OCI-LY3 (cell line): Measurements from ENCODE around the gene USP21.

Experiments
- H2AFZ ChIP-seq: fragments of 200-600, 300-600 bp; shearing (Covaris generic); 2 replicates; pipeline ENCODE4 v1.6.0; 2014; ENCODE audit warnings: antibody characterized with exemption, low read depth, low read length
- H3K27ac ChIP-seq: fragments of 200-600, 300-600 bp; sonication (generic); 2 replicates; pipeline ENCODE4 v1.5.1; 2014; ENCODE audit warnings: mild to moderate bottlenecking, low read length, moderate library complexity, mixed read lengths
- H3K27me3 ChIP-seq: fragments of 200-600, 300-600 bp; sonication (generic); 2 replicates; pipeline ENCODE4 v1.6.1; 2014; ENCODE audit warnings: low read depth, low read length, mixed read lengths
- H3K36me3 ChIP-seq: fragments of 200-600, 300-600 bp; sonication (generic); replicated peaks from 2 replicates; pipeline ENCODE3; 2014; ENCODE audit warnings: low read depth, low read length, mixed read lengths
- H3K4me1 ChIP-seq: fragments of 300-600, 200-600 bp; sonication (generic); 2 replicates; pipeline ENCODE4 v1.6.1; 2014; ENCODE audit warnings: low read length, mixed read lengths
- H3K4me2 ChIP-seq: fragments of 200-600, 300-600 bp; sonication (generic); 2 replicates; pipeline ENCODE4 v1.6.1; 2014; ENCODE audit warnings: low read length, mixed read lengths
- H3K4me3 ChIP-seq: fragments of 300-600, 200-600 bp; sonication (generic); 2 replicates; pipeline ENCODE4 v1.5.1; 2014; ENCODE audit warnings: antibody characterized with exemption, mild to moderate bottlenecking, low read length, moderate library complexity
- H3K79me2 ChIP-seq: fragments of 300-600, 200-600 bp; shearing (Covaris generic); 2 replicates; pipeline ENCODE4 v1.6.1; 2014; ENCODE audit warnings: mild to moderate bottlenecking, low read length, mixed read lengths
- H3K9ac ChIP-seq: fragments of 300-600, 200-600 bp; shearing (Covaris generic); 2 replicates; pipeline ENCODE4 v1.6.0; 2014; ENCODE audit warnings: mild to moderate bottlenecking, low read length, moderate library complexity
- H3K9me3 ChIP-seq: fragments of 200-600, 300-600 bp; shearing (Covaris generic); 2 replicates; pipeline ENCODE4 v1.6.1; 2014; ENCODE audit warnings: low read length, mixed read lengths; ENCODE audit not compliant: insufficient read depth
- H4K20me1 ChIP-seq: fragments of 200-600, 300-600 bp; sonication (generic); 2 replicates; pipeline ENCODE4 v1.6.1; 2016; ENCODE audit warnings: low read length, mixed read lengths; ENCODE audit not compliant: insufficient read depth
- EZH2phosphoT487 ChIP-seq: fragments of 200-600 bp; shearing (Covaris generic); IDR thresholded peaks from 2 replicates; pipeline ENCODE4 v1.6.1; 2018; ENCODE audit warnings: antibody characterized with exemption, mixed run types, low read depth
- TF ChIP-seq, protein P1 (sequence below): fragments of 200-600, 300-600 bp; sonication (generic); IDR thresholded peaks from 2 replicates; pipeline ENCODE4 v1.5.1; 2014; ENCODE audit warnings: antibody characterized with exemption, low read length, low read depth

The USP21 gene

GRCh38 chr1:161132410-161133219 lies 26.7 kb upstream of the USP21 start, which contains the start of gene DEDD:
DEDD (minus strand) TSS chr1:161132667; CDS start chr1:161124462, 8,205 bp downstream.
- no peaks in the 10 kb centered on the region for H3K27me3 ChIP-seq
- peaks cover 15% of the 10 kb centered on the region for H3K4me1 ChIP-seq
- no peaks in the 10 kb centered on the region for H3K9me3 ChIP-seq
- H3K79me2 ChIP-seq, result peaks cover 42% of the 10 kb centered on the region
- H3K36me3 ChIP-seq, result peaks cover 25% of the 10 kb centered on the region
- TF ChIP-seq, protein P1, sequence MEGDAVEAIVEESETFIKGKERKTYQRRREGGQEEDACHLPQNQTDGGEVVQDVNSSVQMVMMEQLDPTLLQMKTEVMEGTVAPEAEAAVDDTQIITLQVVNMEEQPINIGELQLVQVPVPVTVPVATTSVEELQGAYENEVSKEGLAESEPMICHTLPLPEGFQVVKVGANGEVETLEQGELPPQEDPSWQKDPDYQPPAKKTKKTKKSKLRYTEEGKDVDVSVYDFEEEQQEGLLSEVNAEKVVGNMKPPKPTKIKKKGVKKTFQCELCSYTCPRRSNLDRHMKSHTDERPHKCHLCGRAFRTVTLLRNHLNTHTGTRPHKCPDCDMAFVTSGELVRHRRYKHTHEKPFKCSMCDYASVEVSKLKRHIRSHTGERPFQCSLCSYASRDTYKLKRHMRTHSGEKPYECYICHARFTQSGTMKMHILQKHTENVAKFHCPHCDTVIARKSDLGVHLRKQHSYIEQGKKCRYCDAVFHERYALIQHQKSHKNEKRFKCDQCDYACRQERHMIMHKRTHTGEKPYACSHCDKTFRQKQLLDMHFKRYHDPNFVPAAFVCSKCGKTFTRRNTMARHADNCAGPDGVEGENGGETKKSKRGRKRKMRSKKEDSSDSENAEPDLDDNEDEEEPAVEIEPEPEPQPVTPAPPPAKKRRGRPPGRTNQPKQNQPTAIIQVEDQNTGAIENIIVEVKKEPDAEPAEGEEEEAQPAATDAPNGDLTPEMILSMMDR, result no peak
- TF ChIP-seq EZH2phosphoT487, result no peak
- peak within 1 kb of the TSS; percentile 82 for H3K9ac ChIP-seq
- H2AFZ ChIP-seq, result peak within 1 kb of the TSS; percentile 88
- H4K20me1 ChIP-seq, result 0 out of 2 replicates have a peak, but pooled peaks cover 5% of the 10 kb centered on the region
- H3K27ac ChIP-seq, result peak within 1 kb of the TSS; percentile 68
- peak within 1 kb of the TSS; percentile 88 for H3K4me3 ChIP-seq
- H3K4me2 ChIP-seq, result peak within 1 kb of the TSS; percentile 95

- H3K36me3 ChIP-seq, result peaks cover 20% of the 10 kb centered on the region
- H3K4me2 ChIP-seq, result peak overlapping the region; percentile 89
- TF ChIP-seq EZH2phosphoT487, result no peak
- TF ChIP-seq, protein P1, result no peak
- peak overlapping the region; percentile 68 for H3K27ac ChIP-seq
- peak overlapping the region; percentile 82 for H3K9ac ChIP-seq
- peak overlapping the region; percentile 88 for H3K4me3 ChIP-seq
- no peaks in the 10 kb centered on the region for H3K27me3 ChIP-seq
- H3K9me3 ChIP-seq, result no peaks in the 10 kb centered on the region
- H3K79me2 ChIP-seq, result peaks cover 41% of the 10 kb centered on the region
- H3K4me1 ChIP-seq, result peaks cover 15% of the 10 kb centered on the region
- H2AFZ ChIP-seq, result peak overlapping the region; percentile 88
- H4K20me1 ChIP-seq, result no peaks in the 10 kb centered on the region
Measured at GRCh38 chr1:161133220-161133740, 26.0 kb upstream of the USP21 start.

- no peaks in the 10 kb centered on the region for H3K27me3 ChIP-seq
- no peak overlapping the region for H3K27ac ChIP-seq
- no peaks in the 10 kb centered on the region for H3K9me3 ChIP-seq
- no peak overlapping the region for H2AFZ ChIP-seq
- no peak for TF ChIP-seq EZH2phosphoT487
- TF ChIP-seq, protein P1, result no peak
- peaks cover 10% of the 10 kb centered on the region for H3K79me2 ChIP-seq
- H3K4me2 ChIP-seq, result no peak overlapping the region
- H3K9ac ChIP-seq, result no peak overlapping the region
- no peaks in the 10 kb centered on the region for H3K36me3 ChIP-seq
- H3K4me1 ChIP-seq, result peaks cover 6% of the 10 kb centered on the region
- no peak overlapping the region for H3K4me3 ChIP-seq
- no peaks in the 10 kb centered on the region for H4K20me1 ChIP-seq
Measured at GRCh38 chr1:161137881-161138280, 21.4 kb upstream of the USP21 start.

GRCh38 chr1:161138431-161138830 lies 20.9 kb upstream of the USP21 start:
- no peak overlapping the region for H3K4me3 ChIP-seq
- no peaks in the 10 kb centered on the region for H3K36me3 ChIP-seq
- H3K4me1 ChIP-seq, result peaks cover 5% of the 10 kb centered on the region
- TF ChIP-seq, protein P1, result no peak
- no peak for TF ChIP-seq EZH2phosphoT487
- no peaks in the 10 kb centered on the region for H3K9me3 ChIP-seq
- H3K4me2 ChIP-seq, result no peak overlapping the region
- H4K20me1 ChIP-seq, result no peaks in the 10 kb centered on the region
- no peak overlapping the region for H2AFZ ChIP-seq
- H3K79me2 ChIP-seq, result peaks cover 5% of the 10 kb centered on the region
- H3K9ac ChIP-seq, result no peak overlapping the region
- no peaks in the 10 kb centered on the region for H3K27me3 ChIP-seq
- no peak overlapping the region for H3K27ac ChIP-seq
